MM.1S (cell line): ENCODE results near the gene ANKRD24.
"Not testable (repeated sequence)": the region's sequence is repeated elsewhere in the genome, so short reads cannot be mapped to it uniquely, and the experiment has no call there.

Experiments used
- DNase-seq: peaks from one replicate; pipeline ENCODE4 v3.0.0-alpha.2; 2015
- H2AFZ ChIP-seq: fragments of 300-600 bp; sonication (generic); 2 replicates; pipeline ENCODE4 v1.6.0; 2016; ENCODE audit warnings: antibody characterized with exemption, low read length
- H3F3A ChIP-seq: fragments of 300-600 bp; sonication (generic); 2 replicates; pipeline ENCODE4 v1.6.1; 2016; ENCODE audit warnings: mild to moderate bottlenecking, antibody characterized with exemption, low read length, moderate library complexity, mixed read lengths; ENCODE audit not compliant: insufficient read depth
- H3K27ac ChIP-seq: fragments of 300-600 bp; sonication (generic); 2 replicates; pipeline ENCODE4 v1.5.1; 2016; ENCODE audit warnings: mild to moderate bottlenecking, low read length
- H3K27me3 ChIP-seq: fragments of 300-600 bp; sonication (generic); replicated peaks from 2 replicates; pipeline ENCODE4 v1.6.0; 2016; ENCODE audit warnings: low read length; ENCODE audit not compliant: insufficient read depth
- H3K36me3 ChIP-seq: fragments of 300-600 bp; sonication (generic); replicated peaks from 2 replicates; pipeline ENCODE4 v1.6.1; 2016; ENCODE audit warnings: mild to moderate bottlenecking, low read length, mixed read lengths; ENCODE audit not compliant: insufficient read depth
- H3K4me1 ChIP-seq: fragments of 300-600 bp; sonication (generic); 2 replicates; pipeline ENCODE4 v1.6.1; 2016; ENCODE audit warnings: low read length, mixed read lengths
- H3K4me2 ChIP-seq: fragments of 300-600 bp; sonication (generic); 2 replicates; pipeline ENCODE4 v1.6.0; 2016; ENCODE audit warnings: low read depth, low read length
- H3K4me3 ChIP-seq: fragments of 300-600 bp; sonication (generic); 2 replicates; pipeline ENCODE4 v1.5.1; 2016; ENCODE audit warnings: low read length, mixed read lengths
- H3K79me2 ChIP-seq: fragments of 300-600 bp; sonication (generic); 2 replicates; pipeline ENCODE4 v1.6.1; 2016; ENCODE audit warnings: mixed run types, low read length, mixed read lengths
- H3K9ac ChIP-seq: fragments of 300-600 bp; sonication (generic); 2 replicates; pipeline ENCODE4 v1.6.1; 2016; ENCODE audit warnings: low read length, mixed read lengths
- H3K9me2 ChIP-seq: fragments of 300-600 bp; sonication (generic); replicated peaks from 2 replicates; pipeline ENCODE4 v1.6.1; 2016; ENCODE audit warnings: mild to moderate bottlenecking, low read length, mixed read lengths; ENCODE audit not compliant: insufficient read depth
- H3K9me3 ChIP-seq: fragments of 300-600 bp; sonication (generic); replicated peaks from 2 replicates; pipeline ENCODE4 v1.6.1; 2016; ENCODE audit warnings: mild to moderate bottlenecking, low read length, mixed read lengths; ENCODE audit not compliant: insufficient read depth
- H4K20me1 ChIP-seq: fragments of 300-600 bp; sonication (generic); 2 replicates; pipeline ENCODE4 v1.6.1; 2016; ENCODE audit warnings: mild to moderate bottlenecking, low read length, moderate library complexity, mixed read lengths; ENCODE audit not compliant: insufficient read depth
- EZH2 ChIP-seq: fragments of 300-600 bp; sonication (generic); optimal IDR thresholded peaks from 2 replicates; pipeline ENCODE3; 2017; ENCODE audit warnings: low read depth, mild to moderate bottlenecking, antibody characterized with exemption, low read length, mixed read lengths
- EZH2phosphoT487 ChIP-seq: fragments of 300-600 bp; sonication (generic); IDR thresholded peaks from 2 replicates; pipeline ENCODE4 v1.6.1; 2018; ENCODE audit warnings: antibody characterized with exemption, low read length
- TF ChIP-seq, protein P1 (sequence below): fragments of 300-600 bp; sonication (generic); IDR thresholded peaks from 2 replicates; pipeline ENCODE4 v1.5.1; 2016; ENCODE audit warnings: antibody characterized with exemption, low read length, mixed read lengths

The ANKRD24 gene

DNA sequence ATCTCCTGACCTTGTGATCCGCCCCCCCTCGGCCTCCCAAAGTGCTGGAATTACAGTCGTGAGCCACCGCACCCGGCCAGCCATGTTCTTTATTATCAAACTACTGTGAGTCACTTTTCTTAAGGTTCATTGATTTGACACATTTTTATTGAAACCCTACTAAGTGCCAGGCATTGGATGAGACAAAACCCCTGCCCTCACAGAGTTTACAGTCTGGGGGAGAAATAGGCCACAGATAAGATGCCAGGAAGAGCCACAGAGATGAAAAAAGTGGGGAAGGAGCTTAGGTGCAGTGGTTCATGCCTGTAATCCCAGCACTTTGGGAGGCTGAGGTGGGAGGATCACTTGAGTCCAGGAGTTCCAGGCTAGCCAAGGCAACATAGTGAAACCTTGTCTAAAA, 44.0 kb upstream of the ANKRD24 start:
- Histone ChIP-seq H3K9me3 (no peaks in the 10 kb centered on the region), H3K27me3 (peaks cover 50% of the 10 kb centered on the region), H3K36me3 (no peaks in the 10 kb centered on the region), H3K9me2 (no peaks in the 10 kb centered on the region), H3K4me1 (no peaks in the 10 kb centered on the region), H4K20me1 (no peaks in the 10 kb centered on the region), H3K4me2 (no peak overlapping the region), H2AFZ (no peak overlapping the region), H3F3A (no peaks in the 10 kb centered on the region), H3K79me2 (no peaks in the 10 kb centered on the region), H3K9ac (no peak overlapping the region), H3K27ac (no peak overlapping the region), H3K4me3 (no peak overlapping the region)
- TF ChIP-seq EZH2phosphoT487 (no peak), EZH2 (no peak)
- TF ChIP-seq, protein P1, sequence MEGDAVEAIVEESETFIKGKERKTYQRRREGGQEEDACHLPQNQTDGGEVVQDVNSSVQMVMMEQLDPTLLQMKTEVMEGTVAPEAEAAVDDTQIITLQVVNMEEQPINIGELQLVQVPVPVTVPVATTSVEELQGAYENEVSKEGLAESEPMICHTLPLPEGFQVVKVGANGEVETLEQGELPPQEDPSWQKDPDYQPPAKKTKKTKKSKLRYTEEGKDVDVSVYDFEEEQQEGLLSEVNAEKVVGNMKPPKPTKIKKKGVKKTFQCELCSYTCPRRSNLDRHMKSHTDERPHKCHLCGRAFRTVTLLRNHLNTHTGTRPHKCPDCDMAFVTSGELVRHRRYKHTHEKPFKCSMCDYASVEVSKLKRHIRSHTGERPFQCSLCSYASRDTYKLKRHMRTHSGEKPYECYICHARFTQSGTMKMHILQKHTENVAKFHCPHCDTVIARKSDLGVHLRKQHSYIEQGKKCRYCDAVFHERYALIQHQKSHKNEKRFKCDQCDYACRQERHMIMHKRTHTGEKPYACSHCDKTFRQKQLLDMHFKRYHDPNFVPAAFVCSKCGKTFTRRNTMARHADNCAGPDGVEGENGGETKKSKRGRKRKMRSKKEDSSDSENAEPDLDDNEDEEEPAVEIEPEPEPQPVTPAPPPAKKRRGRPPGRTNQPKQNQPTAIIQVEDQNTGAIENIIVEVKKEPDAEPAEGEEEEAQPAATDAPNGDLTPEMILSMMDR, result no peak
- DNase-seq, result no peak

DNA sequence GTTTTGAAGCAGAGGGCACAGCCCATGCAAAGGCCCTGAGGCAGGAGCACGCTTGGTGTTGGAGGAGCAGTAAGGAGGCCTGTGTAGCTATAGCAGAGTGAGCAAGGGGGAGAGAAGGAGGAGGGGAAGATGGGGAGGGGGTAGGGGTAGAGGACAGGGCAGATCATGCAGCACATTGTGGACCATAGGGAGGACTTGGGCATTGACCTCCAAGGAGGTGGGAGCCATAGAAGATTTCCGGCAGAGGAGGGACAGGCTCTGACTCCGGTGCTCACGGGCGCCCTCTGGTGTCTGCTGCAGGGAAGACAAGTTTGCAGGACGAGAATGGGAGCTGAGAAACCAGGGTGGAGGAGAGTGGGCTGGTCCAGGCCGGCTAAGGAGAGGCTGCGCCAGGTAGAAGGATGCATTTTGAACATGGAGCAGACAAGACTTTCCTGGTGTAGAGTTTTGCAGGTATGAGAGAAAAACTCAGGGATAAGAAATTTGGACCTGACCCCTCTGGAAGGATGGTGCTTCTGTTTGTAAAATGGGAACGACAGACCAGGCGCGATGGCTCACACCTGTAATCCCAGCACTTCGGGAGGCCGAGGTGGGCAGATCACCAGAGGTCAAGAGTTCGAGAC, 42.8 kb upstream of the ANKRD24 start:
- DNase-seq, result peak; percentile 76
- no peaks in the 10 kb centered on the region for H3K79me2 ChIP-seq
- peaks cover 50% of the 10 kb centered on the region for H3K27me3 ChIP-seq
- no peaks in the 10 kb centered on the region for H4K20me1 ChIP-seq
- no peak overlapping the region; the same call in 1 of the 2 replicates for H3K4me2 ChIP-seq
- H3K4me1 ChIP-seq, result no peaks in the 10 kb centered on the region
- no peak overlapping the region for H3K4me3 ChIP-seq
- no peaks in the 10 kb centered on the region for H3K9me2 ChIP-seq
- H3K36me3 ChIP-seq, result no peaks in the 10 kb centered on the region
- TF ChIP-seq, protein P1, result peak; percentile 93
- TF ChIP-seq EZH2phosphoT487, result no peak
- H3K27ac ChIP-seq, result no peak overlapping the region
- H3K9me3 ChIP-seq, result no peaks in the 10 kb centered on the region
- no peaks in the 10 kb centered on the region for H3F3A ChIP-seq
- no peak overlapping the region for H2AFZ ChIP-seq
- H3K9ac ChIP-seq, result no peak overlapping the region

DNA sequence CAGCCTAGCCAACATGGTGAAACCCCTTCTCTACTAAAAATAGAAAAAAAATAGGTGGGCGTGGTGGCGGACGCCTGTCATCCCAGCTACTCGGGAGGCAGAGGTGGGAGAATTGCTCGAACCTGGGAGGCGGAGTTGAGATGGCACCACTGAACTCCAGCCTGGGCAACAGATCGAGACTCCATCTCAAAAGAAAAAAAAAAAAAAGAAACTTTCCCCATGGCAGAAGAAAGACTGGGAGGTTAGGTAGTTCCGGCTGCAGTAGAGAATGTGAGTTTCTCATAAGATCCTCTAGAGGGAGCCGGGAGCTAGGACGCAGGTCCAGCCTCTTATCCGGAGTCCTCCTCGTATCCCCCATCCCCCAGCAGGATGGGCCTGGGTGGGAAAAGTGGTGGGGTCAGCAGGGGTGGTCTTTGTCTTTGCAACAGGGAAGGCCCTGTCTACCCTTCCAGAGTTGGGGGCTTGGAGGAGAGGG, 42.2 kb upstream of the ANKRD24 start:
- no peaks in the 10 kb centered on the region for H3K36me3 ChIP-seq
- no peaks in the 10 kb centered on the region for H4K20me1 ChIP-seq
- H3K9ac ChIP-seq, result no peak overlapping the region
- no peaks in the 10 kb centered on the region for H3K4me1 ChIP-seq
- H3K27ac ChIP-seq, result no peak overlapping the region
- H3K4me3 ChIP-seq, result no peak overlapping the region; the same call in 1 of the 2 replicates
- H3K79me2 ChIP-seq, result no peaks in the 10 kb centered on the region
- peaks cover 51% of the 10 kb centered on the region for H3K27me3 ChIP-seq
- no peaks in the 10 kb centered on the region for H3F3A ChIP-seq
- peak; percentile 71 for DNase-seq
- no peak overlapping the region for H2AFZ ChIP-seq
- H3K9me2 ChIP-seq, result no peaks in the 10 kb centered on the region
- TF ChIP-seq EZH2phosphoT487, result no peak
- TF ChIP-seq, protein P1, result peak; percentile 70
- H3K9me3 ChIP-seq, result no peaks in the 10 kb centered on the region
- H3K4me2 ChIP-seq, result peak overlapping the region; percentile 24; the same call in 1 of the 2 replicates

DNA sequence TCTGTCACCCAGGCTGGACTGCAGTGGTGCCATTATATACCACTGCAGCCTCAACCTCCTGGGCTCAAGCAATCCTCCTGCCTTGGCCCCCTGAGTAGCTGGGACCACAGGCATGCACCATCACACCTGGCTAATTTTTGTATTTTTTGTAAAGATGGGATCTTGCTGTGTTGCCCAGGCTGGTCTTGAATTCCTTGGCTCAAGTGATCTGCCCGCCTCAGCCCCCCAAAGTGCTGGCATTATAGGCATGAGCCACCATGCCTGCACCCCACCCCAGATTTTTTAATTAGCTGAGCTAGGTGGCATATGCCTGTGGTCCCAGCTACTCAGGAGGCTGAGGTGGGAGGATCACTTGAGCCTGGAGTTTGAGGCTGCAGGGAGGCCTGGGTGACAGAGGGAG, 39.6 kb upstream of the ANKRD24 start:
- not testable (repeated sequence) for H3K27ac ChIP-seq, H2AFZ ChIP-seq, H3K4me1 ChIP-seq, H3K9me3 ChIP-seq, DNase-seq, H3K36me3 ChIP-seq, H3K79me2 ChIP-seq, H3K4me3 ChIP-seq, H3K9me2 ChIP-seq, H3F3A ChIP-seq, H4K20me1 ChIP-seq, H3K9ac ChIP-seq, H3K4me2 ChIP-seq
- H3K27me3 ChIP-seq, result peaks cover 70% of the 10 kb centered on the region
